ENCODE data around the gene HSPA12B. TPM values are rescaled to one million over a fixed set of nuclear protein-coding genes. Genes with fewer than 3 reads are reported as not detected.

Gene HSPA12B
- total RNA-seq, 1 experiment from 2014 or later: 6.3 TPM

DNA sequence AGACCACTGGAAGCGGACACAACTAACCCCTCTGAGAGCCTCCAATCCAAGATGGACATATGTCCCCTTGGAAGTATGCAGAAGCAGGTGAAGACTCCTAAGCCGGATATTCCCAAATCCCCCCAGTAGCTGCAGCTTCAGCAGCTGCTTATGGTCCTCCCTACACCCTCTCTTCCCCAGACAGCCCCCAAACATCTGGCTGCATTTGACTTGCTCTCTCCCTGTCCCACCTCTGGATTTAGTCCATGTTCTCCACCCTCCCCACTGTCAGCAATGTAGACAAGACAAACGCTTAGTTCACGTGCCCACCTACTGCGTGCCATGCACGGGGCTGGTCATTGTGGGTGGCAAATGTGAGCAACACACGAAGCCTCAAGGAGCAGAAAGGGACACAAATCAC lies 46.1 kb upstream of the HSPA12B start:
- Mint-ChIP-seq H3K27ac (no peak overlapping the region), H3K27me3 (ENCODE audit: low read depth) (peaks cover 15% of the 10 kb centered on the region), H3K9me3 (peaks cover 4% of the 10 kb centered on the region; the same call in 1 of the 2 replicates), H3K4me1 (peaks cover 30% of the 10 kb centered on the region), H3K4me3 (no peak overlapping the region), H3K36me3 (no peaks in the 10 kb centered on the region)
- TF ChIP-seq ZNF219 (CRISPR knock-in tag; IDR thresholded peaks at IDR 0.05; ENCODE audit: borderline replicate concordance) (no peak), PRDM15 (CRISPR knock-in tag; IDR thresholded peaks at IDR 0.05) (no peak), ZNF532 (CRISPR knock-in tag; IDR thresholded peaks at IDR 0.05; ENCODE audit: borderline replicate concordance) (no peak), SOX15 (CRISPR knock-in tag; IDR thresholded peaks at IDR 0.05) (no peak), TP53 (CRISPR knock-in tag; IDR thresholded peaks at IDR 0.05) (no peak), GRHL2 (CRISPR knock-in tag; IDR thresholded peaks at IDR 0.05; ENCODE audit: insufficient replicate concordance, severe bottlenecking) (no peak), EMX1 (CRISPR knock-in tag; IDR thresholded peaks at IDR 0.05) (no peak), TEAD1 (CRISPR knock-in tag; IDR thresholded peaks at IDR 0.05) (no peak), E2F5 (CRISPR knock-in tag; IDR thresholded peaks at IDR 0.05) (no peak), CDX4 (CRISPR knock-in tag; IDR thresholded peaks at IDR 0.05; ENCODE audit: borderline replicate concordance) (no peak), ZNF232 (CRISPR knock-in tag; IDR thresholded peaks at IDR 0.05) (no peak)
- TF ChIP-seq, protein P1, sequence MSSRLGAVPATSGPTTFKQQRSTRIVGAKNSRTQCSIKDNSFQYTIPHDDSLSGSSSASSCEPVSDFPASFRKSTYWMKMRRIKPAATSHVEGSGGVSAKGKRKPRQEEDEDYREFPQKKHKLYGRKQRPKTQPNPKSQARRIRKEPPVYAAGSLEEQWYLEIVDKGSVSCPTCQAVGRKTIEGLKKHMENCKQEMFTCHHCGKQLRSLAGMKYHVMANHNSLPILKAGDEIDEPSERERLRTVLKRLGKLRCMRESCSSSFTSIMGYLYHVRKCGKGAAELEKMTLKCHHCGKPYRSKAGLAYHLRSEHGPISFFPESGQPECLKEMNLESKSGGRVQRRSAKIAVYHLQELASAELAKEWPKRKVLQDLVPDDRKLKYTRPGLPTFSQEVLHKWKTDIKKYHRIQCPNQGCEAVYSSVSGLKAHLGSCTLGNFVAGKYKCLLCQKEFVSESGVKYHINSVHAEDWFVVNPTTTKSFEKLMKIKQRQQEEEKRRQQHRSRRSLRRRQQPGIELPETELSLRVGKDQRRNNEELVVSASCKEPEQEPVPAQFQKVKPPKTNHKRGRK (CRISPR knock-in tag; IDR thresholded peaks at IDR 0.05; ENCODE audit: borderline replicate concordance): no peak
- TF ChIP-seq, protein P2, sequence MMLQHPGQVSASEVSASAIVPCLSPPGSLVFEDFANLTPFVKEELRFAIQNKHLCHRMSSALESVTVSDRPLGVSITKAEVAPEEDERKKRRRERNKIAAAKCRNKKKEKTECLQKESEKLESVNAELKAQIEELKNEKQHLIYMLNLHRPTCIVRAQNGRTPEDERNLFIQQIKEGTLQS (CRISPR knock-in tag; conservative IDR thresholded peaks at IDR 0.05): no peak
- ChIA-PET CTCF (interaction anchor here (1.0 to 2.8 kb wide), 14 partner anchors 9 to 100 kb away, joined by 3 to 30 read pairs (median 6); partner anchors contain the start of genes CENPB and HSPA12B), POLR2A (no interaction called here)
- DNase-seq (ENCODE audit: low spot score) (no peak), ATAC-seq (no peak)
